OCI-LY3 (cell line): Measurements from ENCODE around the gene KCTD15.

Experiments used
- H2AFZ ChIP-seq: fragments of 200-600, 300-600 bp; shearing (Covaris generic); 2 replicates; pipeline ENCODE4 v1.6.0; 2014; ENCODE audit warnings: antibody characterized with exemption, low read depth, low read length
- H3K27ac ChIP-seq: fragments of 200-600, 300-600 bp; sonication (generic); 2 replicates; pipeline ENCODE4 v1.5.1; 2014; ENCODE audit warnings: mild to moderate bottlenecking, low read length, moderate library complexity, mixed read lengths
- H3K27me3 ChIP-seq: fragments of 200-600, 300-600 bp; sonication (generic); 2 replicates; pipeline ENCODE4 v1.6.1; 2014; ENCODE audit warnings: low read depth, low read length, mixed read lengths
- H3K36me3 ChIP-seq: fragments of 200-600, 300-600 bp; sonication (generic); replicated peaks from 2 replicates; pipeline ENCODE3; 2014; ENCODE audit warnings: low read depth, low read length, mixed read lengths
- H3K4me1 ChIP-seq: fragments of 300-600, 200-600 bp; sonication (generic); 2 replicates; pipeline ENCODE4 v1.6.1; 2014; ENCODE audit warnings: low read length, mixed read lengths
- H3K4me2 ChIP-seq: fragments of 200-600, 300-600 bp; sonication (generic); 2 replicates; pipeline ENCODE4 v1.6.1; 2014; ENCODE audit warnings: low read length, mixed read lengths
- H3K4me3 ChIP-seq: fragments of 300-600, 200-600 bp; sonication (generic); 2 replicates; pipeline ENCODE4 v1.5.1; 2014; ENCODE audit warnings: antibody characterized with exemption, mild to moderate bottlenecking, low read length, moderate library complexity
- H3K79me2 ChIP-seq: fragments of 300-600, 200-600 bp; shearing (Covaris generic); 2 replicates; pipeline ENCODE4 v1.6.1; 2014; ENCODE audit warnings: mild to moderate bottlenecking, low read length, mixed read lengths
- H3K9ac ChIP-seq: fragments of 300-600, 200-600 bp; shearing (Covaris generic); 2 replicates; pipeline ENCODE4 v1.6.0; 2014; ENCODE audit warnings: mild to moderate bottlenecking, low read length, moderate library complexity
- H3K9me3 ChIP-seq: fragments of 200-600, 300-600 bp; shearing (Covaris generic); 2 replicates; pipeline ENCODE4 v1.6.1; 2014; ENCODE audit warnings: low read length, mixed read lengths; ENCODE audit not compliant: insufficient read depth
- H4K20me1 ChIP-seq: fragments of 200-600, 300-600 bp; sonication (generic); 2 replicates; pipeline ENCODE4 v1.6.1; 2016; ENCODE audit warnings: low read length, mixed read lengths; ENCODE audit not compliant: insufficient read depth
- EZH2phosphoT487 ChIP-seq: fragments of 200-600 bp; shearing (Covaris generic); IDR thresholded peaks from 2 replicates; pipeline ENCODE4 v1.6.1; 2018; ENCODE audit warnings: antibody characterized with exemption, mixed run types, low read depth
- TF ChIP-seq, protein P1 (sequence below): fragments of 200-600, 300-600 bp; sonication (generic); IDR thresholded peaks from 2 replicates; pipeline ENCODE4 v1.5.1; 2014; ENCODE audit warnings: antibody characterized with exemption, low read length, low read depth

KCTD15 gene

DNA sequence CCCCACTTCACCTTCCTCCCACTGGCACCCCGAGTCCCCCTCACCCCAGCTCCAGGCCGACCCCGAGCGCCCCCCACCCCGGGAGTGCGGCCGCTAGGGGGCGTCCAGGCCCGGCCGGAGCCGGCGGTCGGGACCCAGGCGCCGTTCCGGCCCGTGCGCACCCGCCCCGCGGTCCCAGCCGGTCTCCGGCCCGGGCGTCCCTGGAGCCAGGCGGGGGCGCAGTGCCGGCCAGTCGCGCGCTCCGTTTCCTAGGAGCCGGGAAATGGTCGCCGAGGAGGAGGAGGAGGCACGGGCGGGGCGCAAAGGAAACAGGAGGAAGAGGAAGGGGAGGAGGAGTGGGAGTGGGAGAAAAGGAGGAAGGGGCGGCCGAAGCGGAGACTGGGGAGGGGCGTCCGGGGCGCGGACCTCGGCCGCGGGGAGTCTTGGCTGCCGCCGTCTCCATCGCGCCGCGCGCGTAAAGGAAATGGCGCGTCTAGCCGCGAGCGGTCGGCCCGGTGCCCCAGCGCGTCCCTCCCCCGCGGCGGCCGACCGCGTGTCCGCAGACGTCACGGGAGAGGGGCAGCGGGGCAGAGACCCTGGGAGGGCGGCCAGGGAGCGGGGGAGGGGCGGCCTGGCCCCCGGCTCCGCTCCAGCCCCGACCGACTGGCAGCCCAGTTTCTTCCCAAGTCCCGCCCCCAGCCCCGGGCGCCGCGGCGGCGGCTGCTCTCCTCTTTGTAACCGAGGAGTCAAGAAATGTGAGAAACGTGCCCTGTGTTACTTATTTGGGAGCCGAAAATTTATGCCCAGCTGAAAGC is 1.1 kb upstream of the KCTD15 start:
- Histone ChIP-seq H3K9me3 (no peaks in the 10 kb centered on the region), H3K9ac (peak overlapping the region; percentile 94), H3K79me2 (no peaks in the 10 kb centered on the region), H3K36me3 (peaks cover under 1% of the 10 kb centered on the region), H3K4me1 (peaks cover 21% of the 10 kb centered on the region), H3K27me3 (peaks cover 7% of the 10 kb centered on the region; the same call in 1 of the 2 replicates), H3K27ac (peak overlapping the region; percentile 79), H3K4me3 (peak overlapping the region; percentile 92), H3K4me2 (peak overlapping the region; percentile 73), H2AFZ (peak overlapping the region; percentile 87), H4K20me1 (0 out of 2 replicates have a peak, but pooled peaks cover 3% of the 10 kb centered on the region)
- TF ChIP-seq, protein P1, sequence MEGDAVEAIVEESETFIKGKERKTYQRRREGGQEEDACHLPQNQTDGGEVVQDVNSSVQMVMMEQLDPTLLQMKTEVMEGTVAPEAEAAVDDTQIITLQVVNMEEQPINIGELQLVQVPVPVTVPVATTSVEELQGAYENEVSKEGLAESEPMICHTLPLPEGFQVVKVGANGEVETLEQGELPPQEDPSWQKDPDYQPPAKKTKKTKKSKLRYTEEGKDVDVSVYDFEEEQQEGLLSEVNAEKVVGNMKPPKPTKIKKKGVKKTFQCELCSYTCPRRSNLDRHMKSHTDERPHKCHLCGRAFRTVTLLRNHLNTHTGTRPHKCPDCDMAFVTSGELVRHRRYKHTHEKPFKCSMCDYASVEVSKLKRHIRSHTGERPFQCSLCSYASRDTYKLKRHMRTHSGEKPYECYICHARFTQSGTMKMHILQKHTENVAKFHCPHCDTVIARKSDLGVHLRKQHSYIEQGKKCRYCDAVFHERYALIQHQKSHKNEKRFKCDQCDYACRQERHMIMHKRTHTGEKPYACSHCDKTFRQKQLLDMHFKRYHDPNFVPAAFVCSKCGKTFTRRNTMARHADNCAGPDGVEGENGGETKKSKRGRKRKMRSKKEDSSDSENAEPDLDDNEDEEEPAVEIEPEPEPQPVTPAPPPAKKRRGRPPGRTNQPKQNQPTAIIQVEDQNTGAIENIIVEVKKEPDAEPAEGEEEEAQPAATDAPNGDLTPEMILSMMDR: peak; percentile 91
- no peak for TF ChIP-seq EZH2phosphoT487

DNA sequence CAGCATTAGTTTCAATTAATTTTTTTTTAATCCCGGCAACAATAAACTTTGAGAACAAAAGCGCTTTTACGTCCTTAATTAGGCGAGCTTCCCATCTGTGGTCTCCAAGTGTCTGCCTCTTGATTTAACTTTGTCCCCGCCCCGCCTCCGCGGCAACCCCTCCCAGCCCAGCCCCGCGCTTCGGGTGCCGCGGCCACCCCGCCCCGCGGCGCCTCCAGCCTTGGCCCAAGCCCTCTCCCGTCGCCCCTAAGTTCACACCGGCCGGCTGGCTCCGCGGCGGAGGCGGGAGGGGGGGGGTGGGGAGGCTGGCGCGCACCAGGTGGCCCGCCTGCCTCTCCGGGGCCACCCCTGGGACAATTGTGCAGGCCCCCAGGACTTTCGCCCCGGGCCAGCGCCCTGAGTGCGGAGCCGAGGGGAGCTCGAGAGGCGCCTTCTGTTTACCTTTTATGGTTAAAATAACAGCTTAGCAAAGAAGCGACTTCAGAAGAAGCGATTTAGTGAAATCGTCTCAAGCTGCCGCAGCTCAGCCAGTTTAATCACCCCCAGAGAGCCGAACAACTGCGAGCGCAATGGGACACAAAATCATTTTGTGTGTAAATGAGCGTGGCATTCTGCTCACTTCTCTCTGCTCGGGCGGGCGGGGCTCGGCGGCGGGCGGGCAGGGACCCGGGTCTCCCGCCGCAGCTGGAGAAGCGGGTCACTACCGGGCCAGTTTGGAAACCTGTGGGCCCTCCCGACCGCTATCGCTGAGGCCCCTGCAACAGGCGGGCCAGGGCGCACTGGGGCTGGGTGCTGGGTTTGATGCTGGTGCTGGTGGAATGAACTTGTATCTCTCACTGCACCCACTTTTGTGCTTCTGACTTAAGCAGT is 1.4 kb downstream of the KCTD15 start:
- Histone ChIP-seq H3K4me2 (peak overlapping the region; percentile 69), H4K20me1 (0 out of 2 replicates have a peak, but pooled peaks cover 3% of the 10 kb centered on the region), H2AFZ (peak overlapping the region; percentile 6; the same call in 1 of the 2 replicates), H3K36me3 (peaks cover 3% of the 10 kb centered on the region), H3K4me1 (peaks cover 15% of the 10 kb centered on the region), H3K27me3 (no peaks in the 10 kb centered on the region; the same call in 1 of the 2 replicates), H3K9ac (peak overlapping the region; percentile 89), H3K79me2 (no peaks in the 10 kb centered on the region), H3K4me3 (peak overlapping the region; percentile 77), H3K9me3 (no peaks in the 10 kb centered on the region), H3K27ac (no peak overlapping the region)
- TF ChIP-seq EZH2phosphoT487: no peak
- TF ChIP-seq, protein P1: no peak

DNA sequence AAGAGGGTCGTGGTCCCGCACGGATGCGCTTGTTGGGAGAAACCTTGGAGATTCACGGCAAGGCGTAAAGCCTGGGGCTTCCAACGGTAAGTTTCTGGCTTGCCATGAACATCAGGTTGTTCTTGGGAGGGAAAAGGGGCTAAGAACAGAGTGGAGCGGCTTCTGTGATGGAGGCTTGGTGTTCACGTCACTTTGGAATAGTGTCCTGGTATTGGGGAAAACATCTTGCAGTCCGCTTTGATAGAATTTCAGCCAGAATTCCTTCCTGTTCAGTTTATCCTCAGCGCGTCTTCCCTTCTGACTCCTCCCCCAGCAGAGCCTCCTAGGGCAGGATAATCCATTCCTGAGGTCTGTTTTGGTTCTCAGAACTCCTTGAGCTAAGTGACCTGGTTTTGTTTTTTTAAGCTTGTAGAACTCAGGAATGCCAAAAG is 2.0 kb downstream of the KCTD15 start:
- H3K4me2 ChIP-seq: no peak overlapping the region
- no peak overlapping the region for H2AFZ ChIP-seq
- no peaks in the 10 kb centered on the region for H3K79me2 ChIP-seq
- TF ChIP-seq, protein P1: no peak
- TF ChIP-seq EZH2phosphoT487: no peak
- no peak overlapping the region for H3K27ac ChIP-seq
- H3K9me3 ChIP-seq: no peaks in the 10 kb centered on the region
- H3K27me3 ChIP-seq: no peaks in the 10 kb centered on the region
- peaks cover 8% of the 10 kb centered on the region for H3K4me1 ChIP-seq
- H3K9ac ChIP-seq: no peak overlapping the region
- 0 out of 2 replicates have a peak, but pooled peaks cover 3% of the 10 kb centered on the region for H4K20me1 ChIP-seq
- H3K4me3 ChIP-seq: no peak overlapping the region
- peaks cover 3% of the 10 kb centered on the region for H3K36me3 ChIP-seq

DNA sequence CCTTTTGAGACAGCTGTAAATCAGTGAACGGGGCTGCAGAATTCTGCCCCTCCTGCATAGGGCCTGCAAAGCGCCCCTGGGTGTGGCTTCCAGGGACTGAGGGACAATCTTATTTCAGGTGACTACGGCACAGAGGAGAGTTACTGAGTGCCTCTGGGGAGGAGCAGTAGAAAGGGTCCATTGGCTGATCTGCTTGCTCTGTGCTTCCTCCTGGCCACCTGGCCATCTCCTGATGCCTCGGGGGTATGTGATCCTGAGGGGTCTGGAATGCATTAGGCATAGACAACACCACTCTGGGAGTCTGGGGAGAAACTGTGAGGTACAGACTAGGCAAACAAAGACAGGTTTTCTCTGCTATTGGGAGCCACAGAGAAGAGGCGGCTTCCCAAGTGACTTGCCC is 2.8 kb downstream of the KCTD15 start:
- H3K36me3 ChIP-seq: peaks cover 3% of the 10 kb centered on the region
- H4K20me1 ChIP-seq: 0 out of 2 replicates have a peak, but pooled peaks cover 3% of the 10 kb centered on the region
- H3K27me3 ChIP-seq: no peaks in the 10 kb centered on the region
- no peak overlapping the region for H3K9ac ChIP-seq
- TF ChIP-seq, protein P1: no peak
- no peak for TF ChIP-seq EZH2phosphoT487
- H3K9me3 ChIP-seq: no peaks in the 10 kb centered on the region
- no peaks in the 10 kb centered on the region for H3K79me2 ChIP-seq
- no peak overlapping the region for H3K4me2 ChIP-seq
- H3K4me1 ChIP-seq: peaks cover 6% of the 10 kb centered on the region
- H3K27ac ChIP-seq: no peak overlapping the region
- no peak overlapping the region for H2AFZ ChIP-seq
- H3K4me3 ChIP-seq: no peak overlapping the region
